Skeletal muscle cell (primary cell): ENCODE data around the gene AIG1.
"Not testable (repeated sequence)": the region's sequence is repeated elsewhere in the genome, so short reads cannot be mapped to it uniquely, and the experiment has no call there.

Experiments
- DNase-seq: peaks from one replicate; pipeline ENCODE4 v3.0.0-alpha.2; 2010; ENCODE audit warnings: low read depth
- H3K4me3 ChIP-seq: 2 replicates; pipeline ENCODE4 v1.5.1; 2011; ENCODE audit warnings: low read depth, mild to moderate bottlenecking, control low read depth, low read length, moderate library complexity

AIG1 gene, protein sequence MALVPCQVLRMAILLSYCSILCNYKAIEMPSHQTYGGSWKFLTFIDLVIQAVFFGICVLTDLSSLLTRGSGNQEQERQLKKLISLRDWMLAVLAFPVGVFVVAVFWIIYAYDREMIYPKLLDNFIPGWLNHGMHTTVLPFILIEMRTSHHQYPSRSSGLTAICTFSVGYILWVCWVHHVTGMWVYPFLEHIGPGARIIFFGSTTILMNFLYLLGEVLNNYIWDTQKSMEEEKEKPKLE

DNA sequence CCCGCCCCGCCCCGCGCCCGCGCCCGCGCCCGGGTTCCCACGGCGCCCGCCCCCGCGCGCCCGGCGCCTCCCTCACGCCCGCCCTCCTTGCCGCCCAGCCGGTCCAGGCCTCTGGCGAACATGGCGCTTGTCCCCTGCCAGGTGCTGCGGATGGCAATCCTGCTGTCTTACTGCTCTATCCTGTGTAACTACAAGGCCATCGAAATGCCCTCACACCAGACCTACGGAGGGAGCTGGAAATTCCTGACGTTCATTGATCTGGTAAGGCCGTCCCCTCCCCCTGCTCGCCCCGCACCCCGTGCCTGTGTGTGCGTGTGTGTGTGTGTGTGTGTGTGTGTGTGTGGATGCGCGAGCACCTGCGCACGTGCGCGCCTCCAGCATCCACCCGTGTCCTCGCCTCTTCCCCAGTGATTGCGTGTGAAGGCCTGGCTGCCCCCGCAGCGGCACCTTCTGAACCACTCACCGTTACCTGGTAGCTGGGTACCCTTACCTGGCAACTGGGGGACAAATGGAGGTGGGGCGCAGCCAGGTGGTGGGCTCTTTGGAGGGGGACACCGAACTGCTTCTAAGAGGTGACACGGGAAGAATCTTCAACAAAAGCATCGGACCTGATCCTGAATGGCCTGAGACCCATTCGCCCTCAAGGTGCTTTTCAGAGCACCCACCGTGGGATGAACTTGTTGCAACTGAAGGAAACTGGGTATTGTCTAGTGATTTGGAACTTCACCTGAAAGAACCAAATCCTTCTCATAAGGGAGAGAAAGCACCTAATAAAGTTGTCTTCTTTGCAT, at the start of gene AIG1:
TSS of gene AIG1 (plus strand) at position 84 of the 791 bp plus-strand sequence. CDS start at position 121, 37 bp downstream.
- H3K4me3 ChIP-seq: peak within 1 kb of the TSS; percentile 75
- peak; percentile 13 for DNase-seq

DNA sequence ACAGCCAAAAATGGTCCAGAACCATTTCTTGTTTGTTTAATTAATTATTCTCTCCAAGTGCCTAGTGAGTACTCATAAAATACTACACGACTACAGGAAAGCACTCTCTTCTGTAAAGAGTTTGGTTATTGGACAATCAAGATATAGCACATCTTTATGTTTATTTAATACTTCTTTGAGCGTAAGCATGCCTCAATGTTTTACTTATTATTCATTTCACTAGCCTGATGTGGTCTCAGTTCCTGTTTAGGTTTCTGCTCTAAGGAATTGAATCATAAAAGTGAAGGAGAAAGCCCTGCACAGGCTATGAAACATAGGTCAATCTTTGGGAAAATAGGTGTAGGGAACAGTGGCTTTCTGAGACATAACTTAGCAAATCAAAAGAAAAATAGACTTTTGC, 45.9 kb upstream of the AIG1 start:
- DNase-seq: no peak
- H3K4me3 ChIP-seq: no peak overlapping the region

DNA sequence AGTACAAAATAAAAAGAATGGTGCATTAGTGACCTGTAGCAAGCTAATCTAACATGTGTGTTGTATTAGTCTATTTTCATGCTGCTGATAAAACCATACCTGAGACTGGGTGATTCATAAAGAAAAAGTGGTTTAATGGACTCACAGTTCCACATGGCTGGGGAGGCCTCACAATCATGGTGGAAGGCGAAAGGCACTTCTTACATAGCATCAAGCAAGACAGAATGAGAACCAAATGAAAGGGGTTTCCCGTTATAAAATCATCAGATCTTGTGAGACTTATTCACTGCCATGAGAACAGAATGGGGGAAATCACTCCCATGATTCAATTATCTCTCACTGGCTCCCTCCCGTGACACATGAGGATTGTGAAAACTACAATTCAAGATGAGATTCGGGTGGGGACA, 45.4 kb upstream of the AIG1 start:
- no peak for DNase-seq
- no peak overlapping the region for H3K4me3 ChIP-seq

DNA sequence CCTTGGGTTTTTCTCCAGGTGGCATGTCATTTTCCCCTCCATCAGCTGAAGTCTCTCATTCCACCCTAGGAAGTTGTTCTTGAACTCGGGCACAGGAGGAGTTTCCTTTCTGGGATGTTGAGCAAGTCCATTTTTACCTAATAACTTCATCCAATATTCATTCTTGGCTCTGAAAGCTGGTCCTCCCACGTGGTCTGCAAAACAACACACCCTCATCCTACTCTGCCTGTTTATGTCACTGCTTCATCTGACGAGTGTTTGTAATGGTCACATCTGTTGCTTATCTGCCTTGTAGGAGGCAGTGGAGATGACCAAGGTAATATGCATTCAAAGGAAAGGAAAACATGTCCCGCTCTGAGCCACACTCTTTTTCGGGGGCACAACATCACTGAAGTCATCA, 41.7 kb upstream of the AIG1 start:
- H3K4me3 ChIP-seq: no peak overlapping the region

DNA sequence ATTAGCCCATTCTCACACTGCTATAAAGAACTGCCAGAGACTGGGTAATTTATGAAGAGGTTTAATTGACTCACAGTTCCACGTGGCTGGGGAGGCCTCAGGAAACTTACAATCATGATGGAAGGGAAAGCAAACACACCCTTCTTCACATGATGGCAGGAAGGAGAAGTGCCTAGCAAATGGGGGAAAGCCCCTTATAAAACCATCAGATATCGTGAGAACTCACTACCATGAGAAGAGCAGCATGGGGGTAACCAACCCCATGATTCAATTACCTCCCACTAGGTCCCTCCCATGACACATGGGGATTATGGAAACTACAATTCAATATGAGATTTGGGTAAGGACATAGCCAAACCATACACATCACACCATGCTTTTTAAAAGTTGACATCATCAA, 39.8 kb upstream of the AIG1 start:
- not testable (repeated sequence) for H3K4me3 ChIP-seq, DNase-seq

More for the DNA sequence above, 41.7 kb upstream of the AIG1 start:
- DNase-seq: no peak

DNA sequence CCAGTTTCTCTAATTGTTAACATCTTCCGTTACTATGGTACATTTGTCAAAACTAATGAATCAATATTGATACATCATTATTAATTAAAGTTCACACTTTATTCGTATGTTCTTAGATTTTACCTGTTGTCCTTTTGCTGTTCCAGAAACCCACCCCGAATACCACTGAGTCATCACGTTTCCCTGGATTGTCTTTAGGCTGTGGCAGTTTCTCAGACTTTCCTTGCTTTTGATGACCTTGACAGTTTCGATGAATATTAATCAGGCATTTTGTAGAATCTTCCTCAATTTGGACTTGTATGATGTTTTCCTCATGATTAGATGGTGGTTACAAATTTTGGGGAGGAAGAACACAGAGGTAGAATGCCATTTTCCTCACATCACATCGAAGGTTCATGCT, 39.1 kb upstream of the AIG1 start:
- DNase-seq: no peak
- H3K4me3 ChIP-seq: no peak overlapping the region

DNA sequence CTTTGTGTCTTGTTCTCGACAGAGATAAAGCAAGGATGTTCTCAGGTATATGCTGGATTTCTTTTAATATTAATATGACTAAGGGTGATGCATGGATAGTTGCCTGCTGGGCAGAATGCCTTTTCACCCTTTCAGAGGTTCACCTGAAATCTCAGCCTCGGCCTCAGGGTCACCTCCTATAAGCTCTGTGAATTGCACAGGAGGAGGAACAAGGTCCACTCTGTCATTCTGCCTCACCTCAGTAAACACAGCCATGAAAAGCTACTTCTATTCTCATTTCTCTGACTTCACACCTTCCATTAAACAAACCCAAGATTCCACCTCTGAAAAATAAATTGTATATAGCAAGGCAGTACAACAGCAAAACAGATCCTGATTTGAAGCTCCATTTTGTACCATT, 38.1 kb upstream of the AIG1 start:
- no peak for DNase-seq
- H3K4me3 ChIP-seq: no peak overlapping the region

DNA sequence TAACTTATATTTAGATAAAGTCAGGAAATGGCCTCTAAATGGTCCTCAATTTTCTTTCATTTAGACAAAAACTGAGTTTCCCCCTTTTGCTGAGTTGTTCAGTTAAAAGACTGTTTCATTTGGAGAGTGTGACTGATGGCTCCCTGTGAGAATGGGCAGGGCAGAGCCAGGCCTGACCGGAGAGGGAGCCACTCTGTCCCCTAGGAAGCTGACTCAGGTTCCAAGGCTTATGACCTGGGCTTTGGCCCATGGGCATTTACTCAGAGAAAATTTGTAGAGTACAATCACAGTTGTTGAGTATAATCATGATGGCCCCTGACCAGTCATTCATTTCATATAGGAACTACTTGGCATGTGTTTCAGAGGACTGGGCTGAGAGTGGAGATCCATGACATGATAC, 37.0 kb upstream of the AIG1 start:
- H3K4me3 ChIP-seq: no peak overlapping the region
- no peak for DNase-seq

DNA sequence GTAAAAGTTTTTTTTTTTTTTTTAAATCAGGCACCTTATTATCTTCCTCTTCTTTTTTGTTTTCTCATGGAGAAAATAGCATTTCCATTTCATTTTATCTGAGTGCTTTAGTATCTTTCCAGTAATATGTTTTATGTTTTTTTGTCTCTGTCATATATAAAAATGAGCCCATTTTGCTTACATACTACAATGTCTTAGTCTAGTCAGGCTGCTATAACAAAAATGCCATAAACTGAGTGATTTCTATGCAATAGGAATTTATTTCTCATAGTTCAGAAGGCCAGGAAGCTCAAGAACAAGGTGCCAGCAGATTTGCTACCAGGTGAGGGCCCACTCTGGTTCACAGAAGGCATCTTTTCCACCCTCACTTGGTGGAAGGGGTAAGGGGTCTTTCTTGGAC, 35.7 kb upstream of the AIG1 start:
- no peak for DNase-seq
- no peak overlapping the region for H3K4me3 ChIP-seq

DNA sequence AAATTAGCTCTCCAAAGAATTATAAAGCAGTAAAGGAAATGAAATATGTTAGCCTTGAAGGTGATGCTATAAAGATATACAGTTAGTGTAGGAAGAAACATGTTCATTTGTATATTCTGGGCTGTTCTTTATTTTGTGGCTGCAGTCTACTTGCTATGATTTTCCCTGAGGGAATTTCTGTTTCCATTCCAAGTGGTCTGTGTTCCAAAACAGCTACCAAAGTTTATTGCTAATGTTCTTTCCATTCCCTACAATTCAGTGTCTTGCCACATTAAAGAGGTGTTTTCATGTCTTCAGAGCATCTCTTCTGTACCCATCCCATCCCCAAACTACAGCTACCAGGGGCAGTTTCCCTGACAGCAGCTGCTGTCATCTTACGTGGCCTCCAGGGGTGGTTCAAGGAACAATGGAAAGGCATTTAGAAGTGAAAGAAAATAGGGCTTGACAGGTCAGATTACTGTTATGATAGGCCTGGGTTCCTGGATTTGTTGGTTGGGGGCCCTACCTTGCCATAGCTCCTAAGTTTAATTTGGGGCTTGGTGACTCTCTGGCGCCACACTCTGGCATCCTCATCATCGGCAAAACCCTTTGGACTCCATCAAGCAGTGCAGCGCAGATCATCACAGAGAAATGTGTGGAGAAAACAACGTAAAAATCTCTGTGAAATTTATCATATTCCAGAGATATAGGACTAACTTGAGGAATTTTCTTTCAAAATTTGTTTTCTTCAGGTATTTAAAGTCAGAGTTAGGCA, 33.8 kb upstream of the AIG1 start:
- no peak overlapping the region for H3K4me3 ChIP-seq
- DNase-seq: no peak

DNA sequence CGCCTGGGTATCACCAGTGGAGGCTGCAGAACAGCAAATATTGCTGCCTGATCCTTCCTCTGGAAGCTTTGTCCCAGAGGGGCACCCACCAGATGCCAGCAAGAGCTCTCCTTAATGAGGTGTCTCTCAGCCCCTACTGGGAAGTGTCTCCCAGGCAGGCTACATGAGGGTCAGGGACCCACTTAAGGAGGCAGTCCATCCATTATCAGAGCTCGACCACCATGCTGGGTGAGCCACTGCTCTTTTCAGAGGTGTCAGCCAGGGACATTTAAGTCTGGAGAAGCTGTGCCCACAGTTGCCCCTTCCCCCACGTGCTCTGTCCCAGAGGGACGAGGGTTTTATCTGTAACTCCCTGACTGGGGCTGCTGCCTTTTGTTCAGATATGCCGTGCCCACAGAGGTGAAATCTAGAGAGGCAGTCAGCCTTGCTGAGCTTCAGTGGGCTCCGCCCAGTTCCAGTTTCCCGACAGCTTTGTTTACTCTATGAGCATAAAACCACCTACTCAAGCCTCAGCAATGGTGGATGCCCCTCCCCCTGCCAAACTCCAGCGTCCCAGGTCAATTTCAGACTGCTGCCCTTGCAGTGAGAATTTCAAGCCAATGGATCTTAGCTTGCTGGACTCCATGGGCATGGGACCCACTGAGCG, 25.9 kb upstream of the AIG1 start:
- no peak overlapping the region for H3K4me3 ChIP-seq
- DNase-seq: no peak

DNA sequence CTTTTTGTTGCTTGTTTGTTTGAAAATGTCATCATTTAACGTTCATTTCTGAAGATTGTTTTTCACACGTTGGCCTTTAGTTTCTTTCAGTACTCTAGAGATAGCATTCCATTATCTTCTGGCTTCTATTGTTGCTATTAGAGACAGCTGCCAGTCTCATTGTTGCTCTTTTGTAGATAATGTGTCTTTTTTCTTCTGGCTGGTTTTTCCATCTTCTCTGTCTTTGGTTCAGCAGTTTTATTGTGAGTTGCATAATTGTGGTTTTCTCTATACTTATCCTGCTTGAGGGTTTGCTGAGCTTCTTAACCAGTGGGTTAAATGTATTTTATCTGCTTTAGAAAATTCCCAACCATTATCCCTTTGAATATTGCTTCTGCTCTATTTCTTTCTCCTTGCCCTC, 23.2 kb upstream of the AIG1 start:
- no peak overlapping the region for H3K4me3 ChIP-seq
- DNase-seq: no peak

DNA sequence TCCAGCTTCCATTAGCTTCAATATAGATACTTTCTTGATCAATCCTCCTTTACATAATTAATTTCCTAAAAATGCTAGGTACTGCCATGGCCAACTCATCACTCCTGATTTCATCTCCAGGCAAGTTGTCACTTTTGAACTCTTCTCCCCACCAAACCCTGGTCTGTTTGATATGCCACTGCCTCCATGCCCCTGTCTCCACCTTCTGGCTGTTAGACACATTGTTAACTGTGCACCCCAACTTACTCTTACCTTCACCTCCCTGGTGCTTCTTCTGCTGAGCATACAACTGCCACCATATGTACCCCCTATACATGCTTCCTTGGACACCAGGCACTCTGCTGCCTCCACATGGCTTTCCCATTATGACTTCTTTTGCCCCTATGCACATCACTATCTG, 21.9 kb upstream of the AIG1 start:
- H3K4me3 ChIP-seq: no peak overlapping the region
- DNase-seq: no peak

DNA sequence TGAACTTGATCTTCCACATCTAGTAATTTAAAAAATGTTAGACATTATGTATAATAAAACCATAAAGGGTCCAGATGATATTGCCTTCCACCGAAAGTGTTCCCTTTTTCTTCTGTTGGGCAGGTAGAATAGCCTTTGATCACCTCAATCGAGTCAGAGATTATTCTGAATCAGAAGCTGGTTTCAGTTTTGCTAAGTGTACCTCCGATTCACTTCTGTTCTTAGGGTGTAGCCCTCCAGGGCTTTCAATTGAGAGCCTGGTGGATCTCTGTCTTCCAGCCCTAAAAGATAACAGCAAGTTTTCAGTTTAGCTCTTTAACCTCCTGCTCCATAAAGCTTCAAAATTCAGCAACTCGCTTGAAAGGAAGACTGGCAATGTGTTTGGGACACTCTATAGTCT, 21.1 kb upstream of the AIG1 start:
- no peak for DNase-seq
- no peak overlapping the region for H3K4me3 ChIP-seq

DNA sequence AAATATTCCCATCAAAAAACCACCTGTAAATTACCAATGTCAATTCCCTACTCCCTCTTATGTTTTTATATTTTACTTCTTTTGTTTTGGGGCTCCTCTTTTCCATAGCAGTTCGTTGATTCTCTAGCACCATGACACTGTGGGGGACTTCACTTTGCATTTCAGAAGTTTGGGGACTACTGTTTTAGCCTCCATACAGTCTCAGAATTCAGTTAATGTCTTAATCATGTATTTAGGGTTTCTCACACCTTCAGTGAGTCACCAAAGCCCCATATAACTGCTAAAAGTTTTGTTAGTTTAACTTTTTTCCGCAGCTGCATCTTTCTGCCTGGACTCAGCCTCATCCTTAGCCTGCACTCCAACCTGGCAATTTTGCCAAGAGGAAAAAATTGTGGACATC, 20.7 kb upstream of the AIG1 start:
- no peak overlapping the region for H3K4me3 ChIP-seq
- DNase-seq: no peak

DNA sequence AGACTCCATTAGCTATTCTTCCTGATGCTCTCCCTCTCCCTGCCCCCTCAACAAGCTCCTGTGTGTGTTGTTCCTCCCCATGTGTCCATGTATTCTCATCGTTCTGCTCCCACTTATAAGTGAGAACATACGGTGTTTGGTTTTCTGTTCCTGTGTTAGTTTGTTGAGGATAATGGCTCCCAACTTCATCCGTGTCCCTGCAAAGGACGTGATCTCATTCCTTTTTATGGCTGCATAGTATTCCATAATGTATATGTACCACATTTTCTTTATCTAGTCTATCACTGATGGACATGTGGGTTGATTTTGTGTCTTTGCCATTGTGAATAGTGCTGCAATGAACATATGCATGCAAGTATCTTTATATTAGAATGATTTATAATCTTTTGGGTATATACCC, 16.3 kb upstream of the AIG1 start:
- not testable (repeated sequence) for DNase-seq

DNA sequence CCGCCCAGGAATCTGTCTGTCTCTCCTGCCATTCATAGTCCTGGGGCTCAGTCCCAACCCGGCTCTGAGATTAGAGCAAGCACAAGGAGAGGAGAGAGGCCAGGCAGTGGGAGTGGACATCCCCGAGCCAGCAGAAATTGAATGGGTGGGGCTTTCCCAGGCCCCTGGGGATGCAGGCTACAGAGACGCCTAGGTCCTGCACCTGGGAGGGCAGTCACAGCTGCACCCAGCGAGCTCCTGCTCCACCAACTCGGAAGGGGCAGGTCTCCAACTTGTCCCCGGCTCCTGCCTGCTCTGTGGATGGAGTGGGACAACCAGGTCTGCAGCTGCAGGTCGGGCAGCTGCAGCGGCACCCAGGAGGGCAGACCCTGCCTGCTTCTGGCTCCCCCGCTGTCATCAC, 11.1 kb upstream of the AIG1 start:
- H3K4me3 ChIP-seq: no peak overlapping the region
- DNase-seq: no peak

More for the DNA sequence above, 16.3 kb upstream of the AIG1 start:
- H3K4me3 ChIP-seq: not testable (repeated sequence)

DNA sequence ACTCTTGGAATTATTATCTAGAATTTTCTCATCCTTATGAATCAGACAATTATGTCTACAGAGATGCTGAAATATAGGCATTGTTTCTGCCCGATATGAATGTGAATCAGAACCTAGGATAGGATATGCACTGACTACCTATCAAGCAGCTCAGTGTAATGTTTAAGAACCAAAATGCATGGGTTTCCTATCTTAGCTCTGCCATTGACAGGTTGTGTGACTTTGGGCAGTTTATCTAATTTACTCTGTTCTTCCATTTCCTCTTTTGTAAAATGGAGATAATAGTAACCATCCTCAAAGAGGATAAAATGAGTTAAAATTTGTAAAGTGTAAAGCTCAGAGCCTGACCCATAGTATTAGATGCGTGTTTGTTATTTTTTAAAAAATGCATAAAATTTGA, 10.2 kb upstream of the AIG1 start:
- no peak for DNase-seq

DNA sequence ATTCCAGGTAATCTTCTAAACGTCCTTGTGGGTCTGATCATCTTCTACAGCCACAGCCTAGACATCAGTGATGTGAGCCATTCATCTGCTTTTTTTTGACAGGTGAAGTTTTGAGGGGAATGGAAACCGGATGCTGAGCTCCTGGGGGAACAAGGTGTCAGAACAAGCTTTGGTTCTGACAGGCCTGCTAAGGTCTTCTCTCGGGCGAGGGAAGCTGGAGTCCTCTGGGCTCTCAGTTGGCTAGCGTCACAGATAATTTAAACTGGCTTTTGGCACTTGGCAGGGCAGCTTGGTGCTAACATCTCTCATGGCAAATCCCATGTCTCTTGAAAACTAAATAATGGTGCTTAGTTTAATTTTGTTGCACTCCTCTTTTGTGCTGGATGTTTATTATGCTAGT, 8.4 kb upstream of the AIG1 start:
- no peak for DNase-seq
- H3K4me3 ChIP-seq: no peak overlapping the region

More for the DNA sequence above, 10.2 kb upstream of the AIG1 start:
- no peak overlapping the region for H3K4me3 ChIP-seq

DNA sequence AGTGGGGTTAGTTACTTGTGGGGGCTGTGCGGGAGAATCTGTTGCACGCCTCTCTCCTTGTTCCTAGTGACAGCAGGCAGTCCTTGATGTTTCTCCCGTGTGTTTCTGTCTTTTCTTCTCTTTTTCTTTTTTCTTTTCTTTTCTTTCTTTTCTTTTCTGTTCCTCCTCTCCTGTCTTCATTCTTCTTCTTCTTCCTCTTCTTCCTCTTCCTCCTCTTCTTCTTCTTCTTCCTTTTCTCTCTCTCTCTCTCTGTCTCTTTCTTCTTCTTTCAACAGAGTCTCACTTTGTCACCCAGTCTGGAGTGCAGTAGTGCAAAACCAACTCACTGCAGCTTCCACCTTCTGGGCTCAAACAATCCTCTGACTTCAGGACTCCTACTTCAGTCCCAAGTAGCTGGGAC, 6.8 kb upstream of the AIG1 start:
- no peak for DNase-seq
- no peak overlapping the region for H3K4me3 ChIP-seq
